Skeletal muscle tissue (tissue), 4 donors: ENCODE measurements around the gene LAMB4. TPM values are rescaled to one million over a fixed set of nuclear protein-coding genes. Genes with fewer than 3 reads are reported as not detected.

Experiments
- H3K27ac ChIP-seq: one replicate; pipeline ENCODE4 v1.7.0; 2013; ENCODE audit warnings: mild to moderate bottlenecking, low read depth, low read length, inconsistent platforms
- H3K27me3 ChIP-seq, 3 donors: one replicate each; pipeline ENCODE4 v1.7.0; 2013; ENCODE audit warnings: low read length in 3 of 3; ENCODE audit not compliant: control insufficient read depth in 3 of 3, insufficient read depth in 3 of 3
- H3K36me3 ChIP-seq, 3 donors: one replicate each; pipeline ENCODE4 v1.7.0; 2013; ENCODE audit warnings: low read length in 3 of 3; ENCODE audit not compliant: control insufficient read depth in 3 of 3, insufficient read depth in 3 of 3
- H3K4me1 ChIP-seq, 3 donors: one replicate each; pipeline ENCODE4 v1.7.0; 2013; ENCODE audit warnings: low read length in 3 of 3, mild to moderate bottlenecking in 3 of 3; ENCODE audit not compliant: control insufficient read depth in 3 of 3, insufficient read depth in 3 of 3
- H3K4me3 ChIP-seq, 3 donors: one replicate each; pipeline ENCODE4 v1.7.0; 2013; ENCODE audit warnings: low read length in 3 of 3
- H3K9ac ChIP-seq, 3 donors: one replicate each; pipeline ENCODE4 v1.7.0; 2013; ENCODE audit warnings: low read length in 3 of 3, mild to moderate bottlenecking in 3 of 3, moderate library complexity in 2 of 3, low read depth in 1 of 3
- H3K9me3 ChIP-seq, 3 donors: one replicate each; pipeline ENCODE4 v1.7.0; 2013; ENCODE audit warnings: low read length in 3 of 3; ENCODE audit not compliant: control insufficient read depth in 3 of 3
- total RNA-seq: library from RNA; depleted of rRNA; stranded (reverse); fragments of >200 nt; gene quantifications from one replicate; pipeline ENCODE4 v1.2.3, GENCODE V29; 2014
- donor health status: Osteomylitis.

The LAMB4 gene
- total RNA-seq, 1 donor from 2014 or later: under 0.01 TPM

DNA sequence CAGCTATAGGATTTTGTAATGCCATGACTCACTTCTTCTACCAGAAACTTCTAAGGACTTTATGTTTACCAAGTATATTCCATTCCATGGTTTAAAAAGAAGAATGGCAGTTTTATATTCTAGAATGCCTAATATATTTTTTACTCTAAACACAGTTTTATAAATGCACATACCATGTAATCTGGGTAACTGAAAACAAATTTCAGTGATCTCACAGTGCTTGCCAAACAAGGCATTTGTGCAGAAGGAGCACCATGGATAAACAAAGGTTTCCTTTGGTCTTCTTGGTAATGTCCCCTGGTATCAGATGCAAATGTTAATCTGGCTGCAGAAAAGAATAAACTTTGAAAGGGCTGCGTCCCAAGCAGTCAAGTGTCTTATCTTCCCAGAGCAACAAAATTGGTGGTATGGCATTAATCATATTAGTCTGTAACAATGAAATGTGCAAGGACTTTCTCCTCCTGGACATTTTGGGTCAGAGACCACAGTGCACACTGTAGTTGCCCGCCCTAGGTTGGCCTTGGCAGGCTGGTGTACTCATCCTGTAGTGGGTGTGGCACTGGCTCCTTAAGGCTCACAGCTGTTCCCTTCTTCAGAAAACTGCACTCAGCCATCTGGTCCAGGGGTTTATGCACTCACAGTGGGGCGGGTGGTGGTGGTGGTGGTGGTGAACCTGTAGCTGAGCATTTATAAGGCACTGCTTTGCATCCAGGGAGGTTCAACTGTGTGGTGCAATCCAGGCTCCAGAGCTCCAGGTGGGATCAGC is 56.7 kb downstream of the LAMB4 start:
- Histone ChIP-seq H3K27ac (no peak overlapping the region), H3K27me3 (no peaks in the 10 kb centered on the region), H3K4me3 (no peak overlapping the region), H3K36me3 (no peaks in the 10 kb centered on the region), H3K9me3 (no peaks in the 10 kb centered on the region), H3K9ac (no peak overlapping the region), H3K4me1 (no peaks in the 10 kb centered on the region)

DNA sequence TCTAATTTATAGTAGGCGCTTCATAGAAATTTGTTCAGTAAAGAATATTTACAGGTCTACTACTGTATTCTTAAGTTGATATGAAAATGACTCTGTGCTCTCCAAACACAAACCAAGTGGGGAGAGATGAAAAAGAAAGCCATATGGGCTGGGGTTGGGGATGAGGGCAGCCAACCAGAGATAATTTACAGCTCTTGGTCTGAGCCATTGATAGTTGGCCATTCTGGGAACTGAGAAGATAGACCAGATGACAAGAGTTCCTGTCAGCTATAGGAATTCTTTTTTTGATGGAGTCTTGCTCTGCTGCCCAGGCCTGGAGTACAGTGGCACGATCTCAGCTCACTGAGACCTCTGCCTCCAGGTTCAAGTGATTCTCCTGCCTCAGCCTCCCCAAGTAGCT is 57.4 kb downstream of the LAMB4 start:
- no peaks in the 10 kb centered on the region for H3K9me3 ChIP-seq
- H3K4me3 ChIP-seq: no peak overlapping the region
- H3K4me1 ChIP-seq: no peaks in the 10 kb centered on the region
- no peak overlapping the region for H3K9ac ChIP-seq
- H3K27ac ChIP-seq: no peak overlapping the region
- no peaks in the 10 kb centered on the region for H3K27me3 ChIP-seq
- no peaks in the 10 kb centered on the region for H3K36me3 ChIP-seq

DNA sequence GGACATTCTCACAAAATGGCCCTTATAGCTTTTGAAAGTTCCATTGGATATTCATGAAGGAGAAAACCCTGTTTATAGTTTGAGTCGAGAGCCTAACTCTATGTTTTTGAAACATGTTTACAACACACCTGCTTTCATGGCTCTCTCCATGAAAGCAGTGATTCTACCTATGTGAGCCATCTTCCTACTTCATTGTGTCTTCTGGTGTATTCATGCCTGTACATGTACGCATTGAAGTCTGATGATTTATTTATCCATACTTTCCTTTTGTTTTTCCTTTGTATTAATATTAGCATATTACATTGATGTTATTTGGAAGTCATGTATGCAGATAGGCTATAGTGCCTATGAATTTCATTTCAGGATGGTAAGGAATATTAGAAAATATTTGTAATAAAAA is 58.0 kb downstream of the LAMB4 start:
- H3K9ac ChIP-seq: no peak overlapping the region
- H3K27ac ChIP-seq: no peak overlapping the region
- H3K9me3 ChIP-seq: no peaks in the 10 kb centered on the region
- no peaks in the 10 kb centered on the region for H3K36me3 ChIP-seq
- no peak overlapping the region for H3K4me3 ChIP-seq
- H3K4me1 ChIP-seq: no peaks in the 10 kb centered on the region
- H3K27me3 ChIP-seq: no peaks in the 10 kb centered on the region

DNA sequence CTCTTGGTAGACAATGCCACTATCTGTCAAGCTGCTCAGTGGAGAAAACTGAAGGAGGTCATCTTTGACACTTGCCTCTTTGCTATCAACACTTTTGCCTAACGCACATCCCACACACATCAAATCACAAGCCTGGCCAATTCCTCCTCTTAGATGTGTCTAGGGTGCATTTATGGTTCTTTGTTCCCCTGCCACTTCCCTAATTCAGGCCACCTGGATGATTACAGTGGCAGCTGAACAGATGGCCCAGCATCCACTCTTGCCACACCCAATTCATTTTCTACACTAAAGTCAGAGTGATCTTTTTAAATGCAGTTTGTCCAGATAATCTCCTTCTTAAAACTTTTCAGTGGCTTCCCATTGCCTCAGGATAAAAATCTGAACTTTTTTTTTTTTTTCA is 58.6 kb downstream of the LAMB4 start:
- Histone ChIP-seq H3K4me1 (no peaks in the 10 kb centered on the region), H3K4me3 (no peak overlapping the region), H3K27ac (no peak overlapping the region), H3K9ac (no peak overlapping the region), H3K36me3 (no peaks in the 10 kb centered on the region), H3K27me3 (no peaks in the 10 kb centered on the region), H3K9me3 (no peaks in the 10 kb centered on the region)

DNA sequence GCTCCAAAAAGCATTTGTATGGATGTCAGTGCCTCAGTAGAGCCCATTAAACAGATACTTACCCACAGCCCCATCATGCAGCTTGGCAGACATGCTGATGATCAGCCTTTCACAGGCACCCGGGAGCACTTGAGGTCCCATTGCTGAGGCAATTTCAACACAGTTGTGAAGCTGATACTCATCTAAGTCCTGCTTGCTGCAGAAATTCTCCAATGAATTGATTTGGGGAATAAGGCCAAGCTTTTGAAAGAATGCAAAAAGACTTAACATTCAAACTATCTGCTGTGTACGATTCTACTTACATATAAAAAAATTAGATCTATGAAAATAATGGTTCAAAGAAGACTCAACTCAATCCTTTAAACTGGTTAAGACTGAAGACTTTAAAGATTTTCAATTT is 60.5 kb downstream of the LAMB4 start:
- H3K9ac ChIP-seq: no peak overlapping the region
- no peaks in the 10 kb centered on the region for H3K27me3 ChIP-seq
- no peaks in the 10 kb centered on the region for H3K9me3 ChIP-seq
- no peak overlapping the region for H3K27ac ChIP-seq
- no peaks in the 10 kb centered on the region for H3K36me3 ChIP-seq
- no peak overlapping the region for H3K4me3 ChIP-seq
- no peaks in the 10 kb centered on the region for H3K4me1 ChIP-seq

DNA sequence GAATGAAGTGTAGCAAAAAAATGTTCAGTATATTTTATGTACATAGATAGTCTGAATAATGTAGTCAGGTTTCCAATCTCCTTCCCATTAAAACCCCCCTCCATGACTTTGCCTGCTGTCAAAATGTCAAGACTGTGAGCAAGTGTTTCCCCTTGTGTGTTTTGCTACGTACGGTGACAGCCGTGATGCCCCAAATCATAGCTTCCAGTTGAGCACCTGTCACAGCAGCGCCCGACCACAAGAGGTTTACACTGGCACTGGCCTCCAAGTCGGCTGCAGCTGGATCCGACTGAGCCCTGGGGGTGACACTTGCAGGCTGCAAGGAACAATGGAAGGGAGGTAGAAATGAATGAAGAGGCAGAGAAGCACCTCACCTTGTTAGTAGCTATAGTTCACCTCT is 62.3 kb downstream of the LAMB4 start:
- no peak overlapping the region for H3K4me3 ChIP-seq
- H3K4me1 ChIP-seq: no peaks in the 10 kb centered on the region
- no peak overlapping the region for H3K27ac ChIP-seq
- no peak overlapping the region for H3K9ac ChIP-seq
- H3K9me3 ChIP-seq: no peaks in the 10 kb centered on the region
- H3K27me3 ChIP-seq: no peaks in the 10 kb centered on the region
- no peaks in the 10 kb centered on the region for H3K36me3 ChIP-seq

DNA sequence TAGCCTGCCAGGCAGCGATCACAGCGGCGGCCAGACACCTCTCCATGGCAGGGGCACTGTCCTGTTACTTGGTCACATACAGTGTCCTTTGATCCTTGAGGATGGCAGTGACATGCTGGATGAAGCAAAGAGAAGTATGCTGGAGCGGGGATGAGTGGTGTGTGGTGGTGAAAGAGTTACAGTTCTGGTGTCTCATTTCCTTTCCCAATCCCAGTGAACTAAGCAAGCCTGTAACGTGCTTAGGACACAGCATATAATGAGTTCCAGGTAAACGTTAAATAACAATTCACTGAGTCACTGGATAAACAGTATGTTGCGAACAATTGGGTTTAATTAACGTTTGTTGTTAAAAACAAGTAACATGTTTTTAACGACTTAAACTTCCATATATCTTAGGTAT is 63.7 kb downstream of the LAMB4 start:
- no peaks in the 10 kb centered on the region for H3K4me1 ChIP-seq
- H3K9ac ChIP-seq: no peak overlapping the region
- no peak overlapping the region for H3K4me3 ChIP-seq
- no peaks in the 10 kb centered on the region for H3K27me3 ChIP-seq
- H3K27ac ChIP-seq: no peak overlapping the region
- H3K9me3 ChIP-seq: no peaks in the 10 kb centered on the region
- no peaks in the 10 kb centered on the region for H3K36me3 ChIP-seq

DNA sequence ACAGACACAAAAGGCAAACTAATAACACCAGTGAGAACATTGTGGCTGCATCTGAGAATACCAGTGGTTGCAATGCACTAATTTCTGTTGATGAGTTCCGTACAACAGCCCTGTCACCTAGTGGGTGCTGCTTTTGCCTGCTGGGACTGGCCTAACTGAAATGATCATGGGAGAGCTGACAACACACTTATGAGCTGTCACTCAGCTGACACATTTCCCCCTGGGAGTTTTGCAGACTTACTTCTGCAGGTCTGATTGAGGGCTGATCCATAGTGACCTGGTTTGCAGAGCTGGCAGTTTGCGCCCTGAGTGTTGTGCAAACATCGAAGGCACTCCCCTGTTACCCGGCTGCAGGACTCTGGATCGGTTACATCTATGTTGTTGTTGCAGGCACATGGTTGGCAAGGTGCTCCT is 66.6 kb downstream of the LAMB4 start:
- Histone ChIP-seq H3K27me3 (no peaks in the 10 kb centered on the region), H3K36me3 (no peaks in the 10 kb centered on the region), H3K9me3 (no peaks in the 10 kb centered on the region), H3K27ac (no peak overlapping the region), H3K4me3 (no peak overlapping the region), H3K9ac (no peak overlapping the region), H3K4me1 (no peaks in the 10 kb centered on the region)

DNA sequence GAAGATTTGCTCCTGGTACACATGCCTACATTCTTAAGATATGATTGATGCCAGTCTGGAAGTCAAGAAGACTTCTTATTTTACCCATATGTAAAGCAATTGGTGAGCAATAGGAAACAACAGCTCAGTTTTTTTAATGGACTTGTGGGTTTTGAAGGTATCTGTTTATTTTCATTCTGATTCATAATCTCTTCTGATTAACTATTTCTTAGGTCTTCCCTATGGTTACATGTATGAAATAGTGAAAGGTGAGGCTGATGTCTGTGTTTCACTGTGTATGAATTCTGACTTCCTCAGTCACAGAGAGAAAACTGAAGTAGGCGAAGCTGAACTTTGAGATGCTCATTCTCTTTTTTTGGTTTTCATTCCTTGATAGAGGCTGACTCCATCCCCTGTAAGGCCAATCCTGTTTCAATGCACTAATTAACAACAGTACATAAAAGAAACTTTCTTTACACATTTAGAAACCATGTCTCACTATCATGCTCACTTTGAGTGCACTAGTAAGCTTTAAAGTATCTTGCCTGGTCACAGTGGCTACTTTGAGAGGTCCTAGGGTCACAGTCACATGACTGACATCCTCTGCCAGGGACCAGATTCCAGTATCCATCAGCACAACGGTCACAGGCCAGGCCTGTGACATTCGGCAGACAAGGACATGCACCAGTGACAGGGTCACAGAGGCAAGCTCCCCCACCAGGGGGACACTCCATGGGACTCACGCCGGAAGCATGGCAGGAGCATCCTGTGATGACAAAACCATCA is 67.7 kb downstream of the LAMB4 start:
- Histone ChIP-seq H3K9ac (no peak overlapping the region), H3K9me3 (no peaks in the 10 kb centered on the region), H3K27me3 (no peaks in the 10 kb centered on the region), H3K4me1 (no peaks in the 10 kb centered on the region), H3K27ac (no peak overlapping the region), H3K36me3 (no peaks in the 10 kb centered on the region), H3K4me3 (no peak overlapping the region)

DNA sequence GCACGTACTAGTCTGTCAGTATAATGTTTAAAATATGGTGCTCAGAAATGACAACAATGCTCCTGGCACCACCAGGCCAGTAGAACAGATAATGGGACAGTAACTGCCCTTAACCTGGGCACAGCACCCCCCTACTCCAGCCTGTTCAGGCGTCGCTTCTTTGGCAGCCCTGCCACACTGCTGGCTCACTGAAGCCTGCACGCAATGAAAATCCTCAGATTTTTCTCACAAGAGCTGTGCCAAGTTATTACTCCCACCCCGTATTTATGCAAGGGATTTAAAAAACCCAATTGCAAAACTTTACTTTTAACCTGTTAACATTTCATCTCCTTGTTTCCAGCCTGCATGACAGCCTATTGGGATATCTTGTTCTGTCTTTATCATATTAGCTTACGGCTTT is 70.6 kb downstream of the LAMB4 start:
- Histone ChIP-seq H3K27me3 (no peaks in the 10 kb centered on the region), H3K9me3 (no peaks in the 10 kb centered on the region), H3K36me3 (no peaks in the 10 kb centered on the region), H3K4me1 (no peaks in the 10 kb centered on the region), H3K9ac (no peak overlapping the region), H3K4me3 (no peak overlapping the region), H3K27ac (no peak overlapping the region)
